Measurements from ENCODE around the gene PYY.

DNA sequence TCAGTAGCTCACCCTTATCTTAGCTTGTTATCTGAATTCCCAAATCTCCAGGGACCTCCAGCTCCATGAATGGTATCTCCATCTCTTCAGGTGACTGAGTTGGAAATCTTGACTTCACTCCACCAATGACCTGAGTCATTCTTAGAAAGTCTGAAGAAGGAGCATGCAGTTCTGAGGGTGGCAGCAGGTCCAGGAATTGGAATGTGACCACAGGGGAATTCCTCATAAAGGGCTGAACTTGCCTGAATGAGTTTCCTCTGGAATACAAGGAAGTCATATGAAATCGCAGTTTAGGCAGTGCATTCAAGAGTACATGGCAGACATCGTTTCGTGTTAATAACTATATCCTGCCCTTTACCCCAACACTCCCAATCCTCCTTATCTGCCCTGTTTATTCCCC, 12.5 kb upstream of the PYY start:
- TF ChIP-seq CTCF (IDR thresholded peaks at IDR 0.05; ENCODE audit: low read length) (no peak), EZH2 (optimal IDR thresholded peaks at IDR 0.05; ENCODE audit: low read depth, low read length) (no peak), EZH2phosphoT487 (IDR thresholded peaks at IDR 0.05; ENCODE audit: low read length) (no peak)
